Gastroesophageal sphincter (tissue), 3 donors: ENCODE results near the gene HOMER2.

Source experiments
- CTCF ChIP-seq, 4 experiments: fragments of 200-600 bp in 2 of 4; fragments of 450-650 bp in 2 of 4; sonication (generic) in 1 of 4; IDR thresholded peaks; one replicate each; pipeline ENCODE4 v1.5.1; 2017 to 2019; ENCODE audit warnings: antibody characterized with exemption in 4 of 4, mild to moderate bottlenecking in 2 of 4, moderate library complexity in 2 of 4
- POLR2A ChIP-seq, 2 donors: fragments of 450-650 bp; IDR thresholded peaks; one replicate each; pipeline ENCODE4 v1.6.1; 2017; ENCODE audit warnings: antibody characterized with exemption in 2 of 2, mild to moderate bottlenecking in 2 of 2, moderate library complexity in 1 of 2
- POLR2AphosphoS5 ChIP-seq: sonication (generic); formaldehyde crosslinking; IDR thresholded peaks from one replicate; pipeline ENCODE4 v1.6.1; 2017; ENCODE audit warnings: antibody characterized with exemption

DNA sequence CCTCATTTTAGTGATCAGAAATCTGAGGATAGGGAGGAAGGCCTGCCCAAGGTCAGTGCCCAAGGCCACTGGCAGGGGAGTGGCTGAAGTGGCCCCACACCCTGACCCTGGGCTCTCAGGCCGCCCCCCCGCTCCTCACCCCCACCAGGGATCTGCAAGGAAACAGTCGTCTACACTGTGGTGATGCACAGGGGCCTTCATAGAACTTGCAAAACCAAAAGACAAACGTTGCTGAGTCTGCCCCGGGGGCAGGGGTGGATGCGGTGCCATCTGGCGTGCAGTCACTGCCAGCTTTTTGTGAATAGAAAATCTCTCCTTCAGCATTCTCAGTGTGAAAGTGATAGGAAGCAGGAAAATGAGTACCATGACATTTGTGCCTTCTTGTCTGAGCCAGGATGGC is 101.8 kb downstream of the HOMER2 start:
- TF ChIP-seq POLR2A (IDR thresholded peaks at IDR 0.05): no peak
- TF ChIP-seq CTCF (IDR thresholded peaks at IDR 0.05): no peak
- TF ChIP-seq POLR2AphosphoS5: no peak
